HepG2 (cell line): ENCODE measurements around the gene RELL2. TPM values are rescaled to one million over a fixed set of nuclear protein-coding genes. Genes with fewer than 3 reads are reported as not detected.

ENCODE experiments used
- ARNT2 ChIP-seq: sonication (generic); formaldehyde crosslinking; IDR thresholded peaks from 2 replicates; pipeline ENCODE4 v1.8.0; 2022; ENCODE audit warnings: mild to moderate bottlenecking, low read depth, missing genetic modification reagents, moderate library complexity
- ATF3 ChIP-seq: sonication (generic); formaldehyde crosslinking; IDR thresholded peaks from 2 replicates; pipeline ENCODE4 v1.4.0; 2020; ENCODE audit warnings: missing genetic modification reagents
- GFI1 ChIP-seq: sonication (generic); formaldehyde crosslinking; IDR thresholded peaks from 2 replicates; pipeline ENCODE4 v1.5.0; 2020; ENCODE audit warnings: missing genetic modification reagents, mild to moderate bottlenecking, borderline replicate concordance
- KDM2A ChIP-seq: sonication (generic); formaldehyde crosslinking; IDR thresholded peaks from 2 replicates; pipeline ENCODE4 v1.4.0; 2020; ENCODE audit warnings: low read depth, missing genetic modification reagents, borderline replicate concordance
- NONO ChIP-seq, 2 experiments: fragments of 450-650 bp in 1 of 2; sonication (generic) in 1 of 2; formaldehyde crosslinking in 1 of 2; IDR thresholded peaks in 1 of 2; conservative IDR thresholded peaks in 1 of 2; 2 replicates each; pipeline versions ENCODE4 v1.6.1 to v1.8.0; 2017 to 2022; ENCODE audit warnings: mild to moderate bottlenecking in 1 of 2, missing genetic modification reagents in 1 of 2, moderate library complexity in 1 of 2
- RXRB ChIP-seq: IDR thresholded peaks from 2 replicates; pipeline ENCODE4 v1.6.1; 2016; ENCODE audit warnings: borderline replicate concordance, missing genetic modification reagents, missing compliant biosample characterization
- TBX3 ChIP-seq: fragments of 450-650 bp; IDR thresholded peaks from 2 replicates; pipeline ENCODE4 v1.6.1; 2017; ENCODE audit warnings: antibody characterized with exemption, mild to moderate bottlenecking, inconsistent platforms, borderline replicate concordance
- TSC22D2 ChIP-seq: sonication (generic); formaldehyde crosslinking; IDR thresholded peaks from 2 replicates; pipeline ENCODE4 v1.5.1; 2020; ENCODE audit warnings: missing genetic modification reagents, mild to moderate bottlenecking, borderline replicate concordance
- ZBTB38 ChIP-seq: sonication (generic); formaldehyde crosslinking; IDR thresholded peaks from 2 replicates; pipeline ENCODE4 v1.5.1; 2020; ENCODE audit warnings: mild to moderate bottlenecking, missing genetic modification reagents
- ZNF629 ChIP-seq: sonication (generic); formaldehyde crosslinking; conservative IDR thresholded peaks from 2 replicates; pipeline ENCODE4 v1.5.0; 2020; ENCODE audit warnings: missing genetic modification reagents
- ZNF703 ChIP-seq: sonication (generic); formaldehyde crosslinking; IDR thresholded peaks from 2 replicates; pipeline ENCODE4 v1.5.1; 2020; ENCODE audit warnings: missing genetic modification reagents, mild to moderate bottlenecking, moderate library complexity, borderline replicate concordance
- ZNF761 ChIP-seq: sonication (generic); formaldehyde crosslinking; conservative IDR thresholded peaks from 2 replicates; pipeline ENCODE4 v1.4.0; 2020; ENCODE audit warnings: mild to moderate bottlenecking, missing genetic modification reagents
- ZSCAN25 ChIP-seq: sonication (generic); formaldehyde crosslinking; IDR thresholded peaks from 2 replicates; pipeline ENCODE4 v1.8.0; 2022; ENCODE audit warnings: mild to moderate bottlenecking, missing genetic modification reagents
- ZUFSP ChIP-seq: sonication (generic); formaldehyde crosslinking; IDR thresholded peaks from 2 replicates; pipeline ENCODE4 v1.9.0; 2021; ENCODE audit warnings: missing genetic modification reagents, mild to moderate bottlenecking, borderline replicate concordance
- polyA plus RNA-seq, 8 experiments: library from polyadenylated mRNA; depleted of rRNA in 3 of 8; stranded (reverse) in 7 of 8; unstranded in 1 of 8; fragments of >200 nt; fragmentation: Illumina TruSeq in 4 of 8; extraction: Trizol in 4 of 8; gene quantifications; 2 replicates each; pipeline versions ENCODE4 v1.2.1 to v1.2.3, GENCODE V29; 2011 to 2016; ENCODE audit warnings: low read depth in 4 of 8, missing spikeins in 1 of 8, mixed read lengths in 1 of 8; ENCODE audit not compliant: insufficient read depth in 1 of 8
- total RNA-seq, 5 experiments: library from RNA; depleted of rRNA; stranded (reverse); fragments of >200 nt; fragmentation: Illumina TruSeq; extraction: Trizol; gene quantifications; 2 replicates each; pipeline ENCODE4 v1.2.3, GENCODE V29; 2016; ENCODE audit warnings: low read depth in 1 of 5
- TF ChIP-seq, protein P1 (sequence below), 2 experiments: sonication (generic) in 1 of 2; formaldehyde crosslinking in 1 of 2; IDR thresholded peaks; 2 replicates each; pipeline versions ENCODE4 v1.4.0 to v1.6.1; 2016 to 2020; ENCODE audit warnings: borderline replicate concordance in 1 of 2, low read depth in 1 of 2, mild to moderate bottlenecking in 1 of 2, missing genetic modification reagents in 1 of 2
- TF ChIP-seq, protein P2 (sequence below): sonication (generic); formaldehyde crosslinking; IDR thresholded peaks from 2 replicates; pipeline ENCODE4 v1.8.1; 2023; ENCODE audit warnings: mild to moderate bottlenecking, missing genetic modification reagents
- TF ChIP-seq, protein P3 (sequence below): sonication (generic); formaldehyde crosslinking; IDR thresholded peaks from 2 replicates; pipeline ENCODE4 v1.5.0; 2020; ENCODE audit warnings: missing genetic modification reagents

RELL2 gene
- total and polyA plus RNA-seq, 2 of the 13 experiments (the other 11 are each of a cell fraction or from before 2014, with no cell fraction given), result 6.4 to 8.3 TPM

GRCh38 chr5:141618804-141619554 is 17.8 kb upstream of the RELL2 start, which contains the start of gene DIAPH1 (continued):
- TF ChIP-seq ZUFSP (CRISPR knock-in tag) (no peak), KDM2A (CRISPR knock-in tag) (peak; percentile 96), ZNF703 (CRISPR knock-in tag) (peak; percentile 74; the same call in 1 of the 2 replicates), ZNF629 (no peak), TBX3 (peak; percentile 49; the same call in 1 of the 2 replicates), GFI1 (CRISPR knock-in tag) (peak; percentile 71), ZNF761 (CRISPR knock-in tag) (peak; percentile 74; the same call in 1 of the 2 replicates), RXRB (peak; percentile 51; the same call in 1 of the 2 replicates), ARNT2 (CRISPR knock-in tag) (peak; percentile 82; the same call in 1 of the 2 replicates), ZSCAN25 (CRISPR knock-in tag) (peak; percentile 71; the same call in 1 of the 2 replicates), NONO (IDR thresholded peaks at IDR 0.05) (no peak), NONO (CRISPR knock-in tag; conservative IDR thresholded peaks at IDR 0.05) (peak; percentile 94), TSC22D2 (CRISPR knock-in tag) (no peak), ZBTB38 (CRISPR knock-in tag) (no peak; the same call in 1 of the 2 replicates), ATF3 (no peak)
- TF ChIP-seq, protein P1, sequence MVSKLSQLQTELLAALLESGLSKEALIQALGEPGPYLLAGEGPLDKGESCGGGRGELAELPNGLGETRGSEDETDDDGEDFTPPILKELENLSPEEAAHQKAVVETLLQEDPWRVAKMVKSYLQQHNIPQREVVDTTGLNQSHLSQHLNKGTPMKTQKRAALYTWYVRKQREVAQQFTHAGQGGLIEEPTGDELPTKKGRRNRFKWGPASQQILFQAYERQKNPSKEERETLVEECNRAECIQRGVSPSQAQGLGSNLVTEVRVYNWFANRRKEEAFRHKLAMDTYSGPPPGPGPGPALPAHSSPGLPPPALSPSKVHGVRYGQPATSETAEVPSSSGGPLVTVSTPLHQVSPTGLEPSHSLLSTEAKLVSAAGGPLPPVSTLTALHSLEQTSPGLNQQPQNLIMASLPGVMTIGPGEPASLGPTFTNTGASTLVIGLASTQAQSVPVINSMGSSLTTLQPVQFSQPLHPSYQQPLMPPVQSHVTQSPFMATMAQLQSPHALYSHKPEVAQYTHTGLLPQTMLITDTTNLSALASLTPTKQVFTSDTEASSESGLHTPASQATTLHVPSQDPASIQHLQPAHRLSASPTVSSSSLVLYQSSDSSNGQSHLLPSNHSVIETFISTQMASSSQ (IDR thresholded peaks at IDR 0.05; ENCODE audit: low read depth), result no peak
- TF ChIP-seq, protein P1 (CRISPR knock-in tag; IDR thresholded peaks at IDR 0.05; ENCODE audit: borderline replicate concordance), result peak; percentile 86; the same call in 1 of the 2 replicates
- TF ChIP-seq, protein P2, sequence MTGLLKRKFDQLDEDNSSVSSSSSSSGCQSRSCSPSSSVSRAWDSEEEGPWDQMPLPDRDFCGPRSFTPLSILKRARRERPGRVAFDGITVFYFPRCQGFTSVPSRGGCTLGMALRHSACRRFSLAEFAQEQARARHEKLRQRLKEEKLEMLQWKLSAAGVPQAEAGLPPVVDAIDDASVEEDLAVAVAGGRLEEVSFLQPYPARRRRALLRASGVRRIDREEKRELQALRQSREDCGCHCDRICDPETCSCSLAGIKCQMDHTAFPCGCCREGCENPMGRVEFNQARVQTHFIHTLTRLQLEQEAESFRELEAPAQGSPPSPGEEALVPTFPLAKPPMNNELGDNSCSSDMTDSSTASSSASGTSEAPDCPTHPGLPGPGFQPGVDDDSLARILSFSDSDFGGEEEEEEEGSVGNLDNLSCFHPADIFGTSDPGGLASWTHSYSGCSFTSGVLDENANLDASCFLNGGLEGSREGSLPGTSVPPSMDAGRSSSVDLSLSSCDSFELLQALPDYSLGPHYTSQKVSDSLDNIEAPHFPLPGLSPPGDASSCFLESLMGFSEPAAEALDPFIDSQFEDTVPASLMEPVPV (CRISPR knock-in tag), result no peak
- TF ChIP-seq, protein P3, sequence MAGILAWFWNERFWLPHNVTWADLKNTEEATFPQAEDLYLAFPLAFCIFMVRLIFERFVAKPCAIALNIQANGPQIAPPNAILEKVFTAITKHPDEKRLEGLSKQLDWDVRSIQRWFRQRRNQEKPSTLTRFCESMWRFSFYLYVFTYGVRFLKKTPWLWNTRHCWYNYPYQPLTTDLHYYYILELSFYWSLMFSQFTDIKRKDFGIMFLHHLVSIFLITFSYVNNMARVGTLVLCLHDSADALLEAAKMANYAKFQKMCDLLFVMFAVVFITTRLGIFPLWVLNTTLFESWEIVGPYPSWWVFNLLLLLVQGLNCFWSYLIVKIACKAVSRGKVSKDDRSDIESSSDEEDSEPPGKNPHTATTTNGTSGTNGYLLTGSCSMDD (CRISPR knock-in tag), result no peak
